HG03565 (cell line): ENCODE results near the gene AKR1B15.
A peak's percentile ranks its signal among the peaks of the same experiment; 100 is the strongest.
"Not testable (repeated sequence)": the region's sequence is repeated elsewhere in the genome, so short reads cannot be mapped to it uniquely, and the experiment has no call there.

Experiments
- ATAC-seq: cut with Tn5 transposase; IDR thresholded peaks from one replicate; pipeline ENCODE4 v1.9.1; 2021; ENCODE audit warnings: mild to moderate bottlenecking, moderate library complexity; ENCODE audit not compliant: unreplicated experiment

AKR1B15 gene

DNA sequence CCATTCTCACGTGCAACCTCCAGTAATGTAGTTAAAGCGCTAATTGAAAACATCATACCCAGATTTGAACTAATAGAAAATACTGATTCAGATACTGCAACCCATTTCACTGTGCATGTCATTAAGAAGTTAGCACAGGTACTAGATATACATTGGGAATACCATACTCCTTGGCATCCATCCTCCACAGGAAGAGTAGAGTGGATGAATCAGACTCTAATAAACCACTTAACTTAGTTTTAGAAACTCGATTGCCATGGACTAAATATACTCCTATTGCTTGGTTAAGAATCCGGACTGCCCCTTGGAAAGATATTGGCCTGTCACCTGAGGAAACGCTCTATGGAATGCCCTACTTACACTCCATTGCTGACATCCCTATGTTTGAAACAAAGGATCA, 9.5 kb downstream of the AKR1B15 start:
- no peak for ATAC-seq

DNA sequence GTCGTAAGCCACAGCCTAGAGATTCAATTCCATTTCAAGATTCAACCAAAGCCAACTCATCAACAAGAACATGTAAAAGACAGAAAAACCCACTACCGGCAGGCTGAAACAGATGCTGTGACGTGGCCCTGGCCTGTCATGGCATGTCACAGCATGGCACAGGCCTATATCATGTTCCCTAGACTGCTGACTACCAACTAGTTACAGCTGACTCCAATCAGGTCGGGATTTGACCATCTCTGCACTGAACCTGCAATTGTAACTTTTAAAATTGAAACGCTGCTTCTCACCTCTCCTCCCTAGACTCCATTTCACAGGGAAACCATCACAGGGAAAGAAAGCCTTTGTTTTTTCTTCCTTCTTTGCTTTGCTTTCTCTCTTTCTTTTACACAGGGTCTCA, 12.7 kb downstream of the AKR1B15 start:
- not testable (repeated sequence) for ATAC-seq

- ATAC-seq: no peak
Observed at GRCh38 chr7:134562136-134562535, 13.2 kb downstream of the AKR1B15 start.

- not testable (repeated sequence) for ATAC-seq
Observed at GRCh38 chr7:134563398-134563749, 14.5 kb downstream of the AKR1B15 start.

- ATAC-seq: no peak
Observed at GRCh38 chr7:134565643-134566136, 16.8 kb downstream of the AKR1B15 start.

DNA sequence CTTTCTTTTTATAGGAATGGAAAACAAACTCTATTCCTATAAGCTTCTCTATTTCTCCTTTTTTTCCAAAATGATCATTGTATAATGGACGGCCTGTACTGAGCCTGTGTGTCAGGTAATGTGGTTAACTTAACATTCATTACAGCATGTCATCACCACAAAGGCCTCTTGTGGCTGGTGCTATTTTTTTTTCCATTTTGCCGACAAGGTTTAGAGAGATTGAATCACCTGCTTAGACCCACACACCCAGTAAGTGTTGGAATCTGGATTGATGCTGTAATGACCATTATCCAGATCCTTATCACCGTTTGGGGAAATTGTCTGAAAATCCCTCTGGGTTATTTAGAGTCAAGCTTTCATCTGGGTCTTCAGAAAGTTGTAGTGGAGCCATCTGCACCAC, 18.5 kb downstream of the AKR1B15 start:
- ATAC-seq: no peak

DNA sequence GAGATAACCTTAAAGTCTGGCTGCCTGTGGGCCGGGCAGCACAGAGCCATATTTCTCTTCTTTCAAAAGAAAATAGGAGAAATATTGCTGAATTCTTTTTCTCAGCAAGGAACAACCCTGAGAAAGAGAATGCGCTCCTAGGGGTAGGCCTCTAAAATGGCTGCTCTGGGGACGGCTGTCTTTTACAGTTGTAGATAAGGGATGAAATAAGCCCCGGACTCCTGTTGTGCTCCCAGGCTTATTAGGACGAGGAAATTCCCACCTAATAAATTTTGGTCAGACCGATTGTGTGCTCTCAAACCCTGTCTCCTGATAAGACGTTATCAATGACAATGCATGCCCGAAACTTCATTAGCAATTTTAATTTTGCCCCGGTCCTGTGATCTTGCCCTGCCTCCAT, 21.1 kb downstream of the AKR1B15 start:
- not testable (repeated sequence) for ATAC-seq

DNA sequence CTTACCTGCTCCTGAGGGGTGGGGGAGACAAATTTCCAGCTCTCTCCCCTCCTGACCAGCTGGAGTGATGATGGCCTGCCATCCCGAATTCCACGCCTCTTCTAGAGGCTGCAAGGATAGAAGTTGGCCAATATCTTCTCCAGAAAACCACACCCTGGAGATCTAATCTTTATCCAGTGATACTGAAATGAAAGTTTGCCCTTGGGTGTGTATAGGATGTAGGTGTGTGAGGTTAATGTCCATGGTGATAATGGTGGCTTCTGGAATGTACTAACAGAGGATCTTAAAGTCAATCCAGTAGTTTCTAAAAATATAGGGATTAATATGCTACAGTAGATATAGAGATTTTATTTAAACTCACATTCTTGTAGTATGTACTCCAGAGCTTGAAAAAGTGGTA, 22.2 kb downstream of the AKR1B15 start:
- ATAC-seq: no peak

- ATAC-seq: no peak
Observed at GRCh38 chr7:134571746-134572461, 23.0 kb downstream of the AKR1B15 start.

DNA sequence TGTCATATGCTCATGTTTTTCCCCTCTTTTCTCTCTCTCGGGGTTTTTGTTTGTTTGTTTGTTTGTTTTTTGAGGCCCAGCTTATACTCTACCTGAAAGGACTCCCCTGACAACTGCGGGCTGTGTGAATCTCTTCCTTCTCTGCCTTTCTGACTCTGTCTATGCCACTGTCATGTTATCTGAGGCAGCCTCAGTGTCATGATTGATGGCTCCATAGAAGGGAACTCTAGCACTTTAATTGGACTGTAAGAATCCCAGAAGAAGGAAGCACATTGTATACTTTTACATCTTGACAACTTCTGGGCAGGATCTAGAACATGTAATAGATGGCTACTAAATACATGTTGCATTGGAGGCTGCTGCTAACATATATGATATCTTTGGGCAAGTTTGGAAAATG, 25.4 kb downstream of the AKR1B15 start:
- ATAC-seq: no peak

GRCh38 chr7:134584290-134584689, 35.4 kb downstream of the AKR1B15 start:
- no peak for ATAC-seq

GRCh38 chr7:134585897-134586296, 37.0 kb downstream of the AKR1B15 start:
- no peak for ATAC-seq

DNA sequence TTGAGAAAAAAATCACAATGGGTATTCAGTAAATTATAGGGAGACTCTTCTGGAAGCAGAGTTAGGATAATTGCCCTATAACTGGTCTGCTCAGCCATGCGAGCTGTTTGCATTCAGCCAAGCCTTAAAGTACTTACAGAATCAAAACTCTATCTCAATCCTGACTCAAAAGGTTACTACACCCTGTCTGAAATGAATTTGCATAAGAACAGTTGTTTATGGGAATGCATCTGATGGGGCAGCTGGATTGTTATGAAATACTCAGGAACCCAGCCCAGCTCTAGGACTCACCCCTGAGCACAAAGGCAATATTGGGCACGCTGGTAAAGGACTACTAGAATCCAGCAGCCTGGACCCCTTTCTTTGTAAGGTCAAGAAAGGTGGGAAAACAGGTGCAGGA, 38.8 kb downstream of the AKR1B15 start:
- ATAC-seq: no peak

GRCh38 chr7:134589491-134589941, 40.6 kb downstream of the AKR1B15 start:
- no peak for ATAC-seq

GRCh38 chr7:134593530-134594392, 44.9 kb downstream of the AKR1B15 start:
- no peak for ATAC-seq

DNA sequence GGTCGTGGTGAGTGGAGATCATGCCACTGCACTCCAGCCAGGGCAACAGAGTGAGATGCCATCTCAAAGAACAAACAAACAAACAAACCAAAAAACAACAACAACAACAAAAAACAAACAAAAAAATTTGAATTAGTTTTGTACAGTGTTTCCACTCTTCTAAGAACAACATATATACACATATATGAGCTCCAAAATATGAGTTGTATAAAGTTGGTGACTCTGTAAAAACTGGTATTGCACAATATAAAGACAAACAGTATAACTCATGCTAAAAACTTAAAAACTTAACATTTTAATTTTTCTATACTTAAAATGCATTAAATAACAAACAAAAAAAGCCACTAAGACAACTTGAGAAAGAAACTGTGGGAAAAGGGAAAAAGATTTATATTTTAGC, 46.0 kb downstream of the AKR1B15 start:
- ATAC-seq: no peak

- ATAC-seq: no peak
Observed at GRCh38 chr7:134599371-134599770, 50.5 kb downstream of the AKR1B15 start.

DNA sequence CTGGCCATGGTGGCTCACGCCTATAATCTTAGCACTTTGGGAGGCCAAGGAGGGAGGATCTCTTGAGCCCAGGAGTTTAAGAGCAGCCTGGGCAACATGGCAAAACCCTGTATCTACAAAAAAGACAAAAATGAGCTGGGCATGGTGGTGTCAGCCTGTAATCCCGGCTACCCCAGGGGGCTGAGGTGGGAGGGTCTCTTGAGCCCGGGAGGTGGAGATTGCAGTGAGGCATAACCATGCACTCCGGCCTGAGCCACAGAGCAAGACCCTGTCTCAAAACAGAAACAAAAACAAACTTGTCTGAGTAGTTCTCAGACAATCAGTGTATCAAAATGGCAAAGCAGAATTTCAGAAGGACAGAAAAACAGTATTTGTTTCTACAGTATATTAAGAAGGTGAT, 52.5 kb downstream of the AKR1B15 start:
- no peak for ATAC-seq

- ATAC-seq: no peak
Observed at GRCh38 chr7:134602881-134603451, 54.1 kb downstream of the AKR1B15 start.

DNA sequence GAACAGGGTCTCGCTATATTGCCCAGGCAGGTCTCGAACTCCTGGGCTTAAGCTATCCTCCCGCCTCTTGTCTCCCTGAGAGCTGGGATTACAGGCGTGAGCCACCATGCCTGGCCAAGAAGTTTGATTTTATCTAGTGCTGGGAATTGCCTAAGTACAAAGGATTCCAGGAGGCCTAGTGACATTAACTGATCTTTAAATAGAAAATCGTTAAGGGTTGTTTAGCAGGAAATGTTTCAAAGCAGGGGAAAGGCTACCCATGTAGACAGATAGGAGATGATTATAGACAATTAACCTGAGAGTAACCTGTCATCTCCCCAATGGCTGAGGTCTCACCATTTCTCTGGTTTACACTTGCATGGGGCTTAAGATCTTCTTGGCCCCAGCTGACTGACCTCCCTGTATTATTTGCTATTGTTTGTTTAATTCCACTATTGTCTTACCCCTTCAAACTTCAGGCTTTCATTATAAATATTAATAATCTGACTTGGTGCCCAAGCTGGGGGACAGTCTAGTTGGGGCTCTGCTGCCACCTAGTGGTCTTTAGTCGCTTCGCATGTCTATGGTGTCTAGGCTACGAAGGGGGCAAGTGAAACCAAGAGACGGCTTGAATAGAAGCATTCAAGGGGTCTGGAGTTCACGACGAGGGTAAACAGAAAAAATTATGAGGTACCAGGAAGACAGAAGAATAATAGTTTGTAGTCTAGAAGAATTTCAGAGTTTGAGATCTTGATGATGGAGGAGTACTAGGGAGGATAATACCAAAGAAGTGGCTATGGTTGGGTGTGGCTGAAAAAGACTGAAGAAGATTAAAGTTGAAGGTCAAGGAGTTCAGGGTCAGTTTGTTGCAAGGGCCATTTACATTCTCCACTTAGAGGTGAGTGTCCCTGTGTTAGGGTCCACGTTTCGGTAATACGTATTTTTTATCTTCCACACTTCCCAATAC, 57.3 kb downstream of the AKR1B15 start:
- peak; percentile 69 for ATAC-seq
